CD4-positive, alpha-beta T cell treated with Interleukin-17A for 4 hours (primary cell): ENCODE results near the gene ITPKC.
"Not testable (repeated sequence)": the region's sequence is repeated elsewhere in the genome, so short reads cannot be mapped to it uniquely, and the experiment has no call there.

Source experiments
- DNase-seq: peaks from one replicate; pipeline ENCODE4 v3.0.0-alpha.2; 2020; ENCODE audit warnings: mixed read lengths

The ITPKC gene

GRCh38 chr19:40717880-40718773, 1.2 kb downstream of the ITPKC start:
- DNase-seq: no peak

GRCh38 chr19:40718774-40719391, 2.0 kb downstream of the ITPKC start:
- no peak for DNase-seq

- DNase-seq: no peak
Observed at GRCh38 chr19:40719414-40719894, 2.5 kb downstream of the ITPKC start.

- no peak for DNase-seq
Observed at GRCh38 chr19:40721140-40721486, 4.2 kb downstream of the ITPKC start.

GRCh38 chr19:40721936-40722661, 5.2 kb downstream of the ITPKC start:
- DNase-seq: no peak

GRCh38 chr19:40723661-40724254, 6.8 kb downstream of the ITPKC start:
- no peak for DNase-seq

GRCh38 chr19:40724315-40724714, 7.4 kb downstream of the ITPKC start:
- DNase-seq: no peak

- DNase-seq: no peak
Observed at GRCh38 chr19:40724855-40725254, 7.9 kb downstream of the ITPKC start.

GRCh38 chr19:40726279-40726678, 9.4 kb downstream of the ITPKC start:
- DNase-seq: no peak

GRCh38 chr19:40730065-40730464, 13.2 kb downstream of the ITPKC start:
- not testable (repeated sequence) for DNase-seq

- DNase-seq: not testable (repeated sequence)
Observed at GRCh38 chr19:40732304-40732703, 15.4 kb downstream of the ITPKC start.

- no peak for DNase-seq
Observed at GRCh38 chr19:40733149-40733548, 16.2 kb downstream of the ITPKC start.

GRCh38 chr19:40735013-40735771, 18.3 kb downstream of the ITPKC start:
- DNase-seq: no peak

- no peak for DNase-seq
Observed at GRCh38 chr19:40736661-40737060, 19.7 kb downstream of the ITPKC start.

GRCh38 chr19:40737102-40737644, 20.3 kb downstream of the ITPKC start:
- DNase-seq: no peak

GRCh38 chr19:40739030-40739839, 22.3 kb downstream of the ITPKC start:
- no peak for DNase-seq

GRCh38 chr19:40739871-40740703, 23.2 kb downstream of the ITPKC start:
- no peak for DNase-seq

- no peak for DNase-seq
Observed at GRCh38 chr19:40740747-40741146, 23.8 kb downstream of the ITPKC start.

GRCh38 chr19:40741527-40742390, 24.8 kb downstream of the ITPKC start:
- DNase-seq: no peak
